ENCODE results near the gene VAV1. TPM values are rescaled to one million over a fixed set of nuclear protein-coding genes. Genes with fewer than 3 reads are reported as not detected.

VAV1 gene
- polyA plus RNA-seq, 2 of the 4 experiments (the other 2 are of a cell fraction), result 5.6 to 7.5 TPM

GRCh38 chr19:6754653-6755463, 17.6 kb upstream of the VAV1 start:
- Histone ChIP-seq H3K4me2 (no peak overlapping the region), H3K4me3 (no peak overlapping the region), H3K4me1 (no peaks in the 10 kb centered on the region), H3K9me3 (no peaks in the 10 kb centered on the region), H3K27ac (no peak overlapping the region)
- DNase-seq (ENCODE audit: low read depth in 1 of 2, low spot score in 1 of 2) (no peak), ATAC-seq (no peak), FAIRE-seq (no peak)
- 95% methylated on average over 9 of the region's 23 CpGs for WGBS (ENCODE audit: missing lambda C conversion rate)
- ChIA-PET CTCF (interaction anchor here (0.8 kb wide), 1 partner anchor 16 kb away, joined by 3 read pairs; no protein-coding TSS in a partner anchor), POLR2A (interaction anchor here (0.6 kb wide), 1 partner anchor 12 kb away, joined by 3 read pairs; no protein-coding TSS in a partner anchor)
- TF ChIP-seq EHF (CRISPR knock-in tag; IDR thresholded peaks at IDR 0.05), result no peak
- no peak for TF ChIP-seq HES2 (IDR thresholded peaks at IDR 0.05)
- no peak for TF ChIP-seq FOSB (CRISPR knock-in tag; IDR thresholded peaks at IDR 0.05)
- TF ChIP-seq ZFP36 (IDR thresholded peaks at IDR 0.05; ENCODE audit: borderline replicate concordance, partially characterized antibody), result no peak
- TF ChIP-seq HOXB5 (CRISPR knock-in tag; IDR thresholded peaks at IDR 0.05), result no peak
- TF ChIP-seq ZNF302 (CRISPR knock-in tag; IDR thresholded peaks at IDR 0.05), result no peak
- TF ChIP-seq HMGXB4 (CRISPR knock-in tag; IDR thresholded peaks at IDR 0.05; ENCODE audit: borderline replicate concordance), result no peak
- no peak for TF ChIP-seq ZC3H11A (IDR thresholded peaks at IDR 0.05)
- TF ChIP-seq JUNB (IDR thresholded peaks at IDR 0.05), result no peak

GRCh38 chr19:6760606-6761005, 11.9 kb upstream of the VAV1 start:
- Histone ChIP-seq H3K4me2 (no peak overlapping the region), H3K27ac (no peak overlapping the region), H3K9me3 (no peaks in the 10 kb centered on the region), H3K4me1 (peaks cover 8% of the 10 kb centered on the region; the same call in 2 of the 3 replicates), H3K4me3 (no peak overlapping the region)
- WGBS (ENCODE audit: missing lambda C conversion rate), result 95% methylated on average over 11 of the region's 17 CpGs
- TF ChIP-seq CBX2 (IDR thresholded peaks at IDR 0.05; ENCODE audit: borderline replicate concordance, low read depth) (no peak), BCL3 (IDR thresholded peaks at IDR 0.05) (no peak), HOXB5 (CRISPR knock-in tag; IDR thresholded peaks at IDR 0.05) (no peak), RFX5 (IDR thresholded peaks at IDR 0.05) (no peak), RNF2 (IDR thresholded peaks at IDR 0.05; ENCODE audit: borderline replicate concordance, low read depth) (no peak), CHD4 (IDR thresholded peaks at IDR 0.05; ENCODE audit: borderline replicate concordance) (no peak), ZSCAN20 (CRISPR knock-in tag; IDR thresholded peaks at IDR 0.05) (no peak), KDM1A (IDR thresholded peaks at IDR 0.05; ENCODE audit: low read depth) (no peak), FOXS1 (CRISPR knock-in tag; IDR thresholded peaks at IDR 0.05) (no peak), USF2 (IDR thresholded peaks at IDR 0.05) (no peak), HES2 (IDR thresholded peaks at IDR 0.05) (no peak), EHF (CRISPR knock-in tag; IDR thresholded peaks at IDR 0.05) (no peak), NR3C1 (IDR thresholded peaks at IDR 0.05) (no peak)
- TF ChIP-seq, protein P1, sequence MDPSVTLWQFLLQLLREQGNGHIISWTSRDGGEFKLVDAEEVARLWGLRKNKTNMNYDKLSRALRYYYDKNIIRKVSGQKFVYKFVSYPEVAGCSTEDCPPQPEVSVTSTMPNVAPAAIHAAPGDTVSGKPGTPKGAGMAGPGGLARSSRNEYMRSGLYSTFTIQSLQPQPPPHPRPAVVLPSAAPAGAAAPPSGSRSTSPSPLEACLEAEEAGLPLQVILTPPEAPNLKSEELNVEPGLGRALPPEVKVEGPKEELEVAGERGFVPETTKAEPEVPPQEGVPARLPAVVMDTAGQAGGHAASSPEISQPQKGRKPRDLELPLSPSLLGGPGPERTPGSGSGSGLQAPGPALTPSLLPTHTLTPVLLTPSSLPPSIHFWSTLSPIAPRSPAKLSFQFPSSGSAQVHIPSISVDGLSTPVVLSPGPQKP (IDR thresholded peaks at IDR 0.05; ENCODE audit: low read depth, low read length), result no peak
- TF ChIP-seq, protein P2, sequence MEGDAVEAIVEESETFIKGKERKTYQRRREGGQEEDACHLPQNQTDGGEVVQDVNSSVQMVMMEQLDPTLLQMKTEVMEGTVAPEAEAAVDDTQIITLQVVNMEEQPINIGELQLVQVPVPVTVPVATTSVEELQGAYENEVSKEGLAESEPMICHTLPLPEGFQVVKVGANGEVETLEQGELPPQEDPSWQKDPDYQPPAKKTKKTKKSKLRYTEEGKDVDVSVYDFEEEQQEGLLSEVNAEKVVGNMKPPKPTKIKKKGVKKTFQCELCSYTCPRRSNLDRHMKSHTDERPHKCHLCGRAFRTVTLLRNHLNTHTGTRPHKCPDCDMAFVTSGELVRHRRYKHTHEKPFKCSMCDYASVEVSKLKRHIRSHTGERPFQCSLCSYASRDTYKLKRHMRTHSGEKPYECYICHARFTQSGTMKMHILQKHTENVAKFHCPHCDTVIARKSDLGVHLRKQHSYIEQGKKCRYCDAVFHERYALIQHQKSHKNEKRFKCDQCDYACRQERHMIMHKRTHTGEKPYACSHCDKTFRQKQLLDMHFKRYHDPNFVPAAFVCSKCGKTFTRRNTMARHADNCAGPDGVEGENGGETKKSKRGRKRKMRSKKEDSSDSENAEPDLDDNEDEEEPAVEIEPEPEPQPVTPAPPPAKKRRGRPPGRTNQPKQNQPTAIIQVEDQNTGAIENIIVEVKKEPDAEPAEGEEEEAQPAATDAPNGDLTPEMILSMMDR (IDR thresholded peaks at IDR 0.05), result no peak
- DNase-seq (ENCODE audit: low read depth in 1 of 2, low spot score in 1 of 2) (no peak), FAIRE-seq (no peak), ATAC-seq (peak in 1 of 2 experiments; percentile 20; a peak in 1 of 6 replicates)
- CTCF ChIA-PET, result interaction anchor here (0.9 kb wide), 1 partner anchor 22 kb away, joined by 5 read pairs; no protein-coding TSS in a partner anchor
- POLR2A ChIA-PET, result no interaction called here

Data from A549 (cell line).